ENCODE results near the gene MYO16.

- TF ChIP-seq CTCF (IDR thresholded peaks at IDR 0.05), result no peak
- TF ChIP-seq POLR2A (IDR thresholded peaks at IDR 0.05), result no peak
These were observed 392.1 kb downstream of the MYO16 start for GRCh38 chr13:109021558-109021957.
